ENCODE results near the gene CCSAP.
"Not testable (repeated sequence)": the region's sequence is repeated elsewhere in the genome, so short reads cannot be mapped to it uniquely, and the experiment has no call there.

CCSAP gene

DNA sequence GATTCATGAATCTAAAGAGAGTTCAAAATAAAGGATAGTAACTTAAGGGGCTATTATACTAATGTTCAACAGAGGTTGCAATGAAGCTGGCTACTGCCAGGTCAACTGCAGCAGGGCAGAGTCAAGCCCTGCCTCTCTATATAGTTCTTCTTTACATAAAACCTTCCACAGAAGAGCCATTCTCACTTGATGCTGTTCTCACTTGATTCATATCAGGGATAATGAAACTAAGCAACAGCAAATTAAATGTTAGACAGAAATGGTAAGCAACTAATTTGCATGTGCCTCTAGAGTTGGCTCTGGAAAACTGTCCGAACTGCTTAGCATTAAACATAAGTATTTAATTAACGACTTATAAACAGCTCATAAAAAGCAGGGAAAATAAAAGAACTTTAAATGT, 17.4 kb downstream of the CCSAP start:
- no peak for DNase-seq

GRCh38 chr1:229323885-229324553, 18.8 kb downstream of the CCSAP start:
- DNase-seq: no peak

GRCh38 chr1:229323201-229323600, 19.6 kb downstream of the CCSAP start:
- no peak for DNase-seq

- no peak for DNase-seq
Measured at GRCh38 chr1:229319487-229319886, 23.4 kb downstream of the CCSAP start.

DNA sequence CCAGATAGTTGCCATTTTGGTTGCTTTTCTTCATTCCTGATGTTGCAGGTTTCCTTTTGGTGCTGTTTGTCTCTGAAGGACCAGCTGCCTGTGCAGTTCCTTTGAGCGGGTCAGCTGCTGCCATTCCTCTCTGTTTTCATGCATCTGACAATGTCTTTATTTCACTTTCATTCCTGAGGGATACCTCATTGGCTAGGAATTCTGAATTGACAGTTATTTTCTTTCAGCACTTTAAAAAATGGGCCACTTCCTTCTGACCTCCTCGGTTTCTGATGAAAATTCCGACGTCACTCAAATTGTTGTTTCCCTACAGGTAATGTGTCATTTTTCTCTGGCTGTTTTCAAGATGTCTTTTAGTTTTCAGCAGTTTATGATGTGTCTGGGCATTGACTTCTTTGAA, 24.8 kb downstream of the CCSAP start:
- DNase-seq: no peak

DNA sequence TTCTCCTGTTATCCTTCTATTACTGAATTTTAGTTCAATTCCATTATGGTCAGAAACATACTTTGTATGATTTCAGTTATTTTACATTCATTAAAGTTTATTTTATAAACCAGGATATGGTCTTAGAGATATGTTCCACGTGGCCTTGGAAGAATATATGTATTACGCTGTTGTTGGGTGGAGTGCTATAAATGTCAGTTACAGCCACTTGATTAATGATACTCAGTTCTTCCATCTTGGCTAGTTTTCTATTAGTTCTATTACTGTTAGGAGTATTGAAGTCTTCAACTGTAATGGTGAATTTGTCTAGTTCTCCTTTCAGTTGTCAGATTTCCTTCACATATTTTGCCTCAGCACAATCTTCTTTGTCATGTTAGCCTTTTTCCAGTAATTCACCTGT, 26.7 kb downstream of the CCSAP start:
- DNase-seq: no peak

DNA sequence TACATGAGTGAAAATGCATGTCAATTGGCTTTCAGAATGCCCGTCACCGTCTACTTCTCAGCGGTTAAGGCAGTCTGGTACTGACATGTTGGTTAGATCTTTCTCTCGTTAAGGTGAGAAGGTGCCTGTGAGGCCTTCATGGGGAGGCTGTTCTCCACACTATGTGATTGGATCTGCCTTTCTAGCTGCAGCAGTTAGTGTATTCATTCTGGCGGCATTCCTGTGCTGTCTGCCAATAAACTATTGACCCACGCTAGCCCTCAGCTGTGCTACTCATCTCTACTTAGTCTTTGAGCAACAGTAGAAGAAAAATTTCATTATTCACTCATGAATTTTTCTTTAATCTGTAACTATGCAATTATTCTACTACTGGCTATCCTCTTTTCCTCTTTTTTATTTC, 32.0 kb downstream of the CCSAP start:
- no peak for DNase-seq

GRCh38 chr1:229309684-229310083, 33.2 kb downstream of the CCSAP start:
- no peak for DNase-seq

- DNase-seq: no peak
Measured at GRCh38 chr1:229309074-229309473, 33.8 kb downstream of the CCSAP start.

- no peak for DNase-seq
Measured at GRCh38 chr1:229305392-229305791, 37.5 kb downstream of the CCSAP start.

GRCh38 chr1:229303855-229304254, 39.0 kb downstream of the CCSAP start:
- no peak for DNase-seq

GRCh38 chr1:229302740-229303139, 40.1 kb downstream of the CCSAP start:
- DNase-seq: no peak

GRCh38 chr1:229300099-229300757, 42.6 kb downstream of the CCSAP start:
- no peak for DNase-seq

GRCh38 chr1:229298887-229299503, 43.9 kb downstream of the CCSAP start:
- peak in 1 of 2 experiments; percentile 30 for DNase-seq

- DNase-seq: no peak
Measured at GRCh38 chr1:229298420-229298819, 44.4 kb downstream of the CCSAP start.

DNA sequence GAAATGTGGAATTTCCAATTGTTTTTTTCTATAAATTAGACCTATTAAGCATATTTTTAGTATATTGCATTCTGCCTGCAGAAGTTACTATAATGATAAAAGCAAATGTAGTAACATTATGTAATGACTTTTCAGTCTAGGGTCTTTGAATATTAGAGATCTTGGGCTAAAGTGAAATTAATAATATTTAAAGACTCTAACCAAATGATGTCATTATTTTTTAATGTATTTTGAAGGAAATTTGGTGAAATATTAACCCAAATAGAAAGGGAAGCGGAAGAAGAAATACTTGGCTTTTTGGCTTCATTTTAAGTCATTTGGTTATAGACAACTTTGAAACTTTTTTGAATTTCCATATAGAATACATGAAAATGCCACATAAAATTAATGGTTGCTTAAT, 45.1 kb downstream of the CCSAP start:
- no peak for DNase-seq

GRCh38 chr1:229296541-229296941, 46.3 kb downstream of the CCSAP start:
- DNase-seq: no peak

DNA sequence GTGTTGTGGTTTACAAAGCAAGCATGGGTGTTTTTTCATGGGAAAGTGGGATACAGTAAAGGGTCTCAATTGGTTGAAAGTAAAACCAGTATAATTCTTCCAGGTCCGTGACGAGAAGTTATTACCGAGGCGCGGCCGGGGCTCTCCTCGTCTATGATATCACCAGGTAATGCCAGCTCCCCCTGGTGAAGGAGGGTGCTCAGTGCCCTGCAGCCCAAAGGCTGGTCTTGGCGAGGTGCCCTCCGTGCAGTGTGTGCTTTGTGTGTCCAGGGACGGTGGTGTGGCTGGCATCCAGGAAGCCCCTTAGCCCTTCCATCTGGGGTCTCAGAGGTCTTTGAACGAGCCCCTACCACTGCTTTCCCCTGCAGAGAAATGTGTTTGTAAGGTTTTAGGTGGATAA, 47.1 kb downstream of the CCSAP start:
- no peak for DNase-seq

- no peak for DNase-seq
Measured at GRCh38 chr1:229293528-229294204, 49.2 kb downstream of the CCSAP start.

DNA sequence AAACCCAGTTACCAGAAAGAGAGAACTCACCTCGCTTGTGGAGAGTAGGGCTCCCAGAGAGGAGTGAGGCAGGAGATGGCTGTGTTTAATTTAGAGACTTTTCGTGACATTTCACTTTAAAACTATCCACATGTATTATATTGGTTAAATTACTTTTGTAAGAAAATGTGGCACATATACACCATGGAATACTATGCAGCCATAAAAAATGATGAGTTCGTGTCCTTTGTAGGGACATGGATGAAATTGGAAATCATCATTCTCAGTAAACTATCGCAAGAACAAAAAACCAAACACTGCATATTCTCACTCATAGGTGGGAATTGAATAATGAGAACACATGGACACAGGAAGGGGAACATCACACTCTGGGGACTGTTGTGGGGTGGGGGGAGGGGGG, 51.2 kb downstream of the CCSAP start:
- not testable (repeated sequence) for DNase-seq

DNA sequence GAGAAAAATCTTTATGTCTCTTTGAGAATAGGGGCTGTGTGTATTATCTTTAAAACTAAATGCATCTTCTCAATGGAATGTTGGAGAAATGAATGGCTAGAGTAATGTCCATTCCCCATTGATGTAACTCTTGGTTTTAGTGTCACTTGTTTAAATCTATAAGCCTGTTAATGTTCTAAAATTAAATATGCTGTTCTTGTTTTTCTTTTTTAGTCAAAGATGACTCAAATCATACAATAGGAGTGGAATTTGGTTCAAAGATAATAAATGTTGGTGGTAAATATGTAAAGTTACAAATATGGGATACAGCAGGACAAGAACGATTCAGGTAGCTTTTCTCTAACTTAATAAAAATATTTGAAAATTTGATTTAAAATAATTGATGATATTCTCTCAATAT, 54.3 kb downstream of the CCSAP start:
- no peak for DNase-seq

DNA sequence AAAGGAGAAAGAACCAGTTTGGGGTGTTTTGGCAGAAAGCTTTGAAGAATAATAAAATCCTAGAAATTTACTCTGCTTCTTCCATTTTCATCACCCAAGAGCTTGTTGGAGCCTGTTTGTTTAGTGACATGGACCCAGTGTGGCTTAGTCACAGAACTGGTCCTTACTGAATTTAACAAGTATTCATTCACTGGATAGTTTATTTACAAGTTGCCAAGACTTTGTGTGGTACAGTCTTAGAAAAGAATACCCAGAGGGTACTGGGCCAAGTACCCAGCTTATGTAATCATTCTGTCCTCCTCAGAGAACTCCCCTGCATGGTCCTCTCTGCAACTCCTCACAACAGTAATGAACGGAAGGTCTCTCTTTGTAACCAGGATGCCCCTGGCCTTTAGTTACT, 55.6 kb downstream of the CCSAP start:
- no peak for DNase-seq

- no peak for DNase-seq
Measured at GRCh38 chr1:229286099-229286766, 56.6 kb downstream of the CCSAP start.
